Tibial nerve (tissue), 4 donors: ENCODE data around the gene OBSCN. TPM values are rescaled to one million over a fixed set of nuclear protein-coding genes. Genes with fewer than 3 reads are reported as not detected.

ENCODE experiments used
- DNase-seq, 2 donors: peaks; one replicate each; pipeline ENCODE4 v3.0.0-alpha.2; 2019; ENCODE audit warnings: low spot score in 2 of 2
- H3K27ac ChIP-seq, 4 donors: fragments of 200-600 bp; sonication (generic) in 3 of 4; one replicate each; pipeline ENCODE4 v1.5.1; 2017 to 2019; ENCODE audit warnings: mild to moderate bottlenecking in 1 of 4
- H3K27me3 ChIP-seq, 2 donors: fragments of 200-600 bp; sonication (generic) in 1 of 2; one replicate each; pipeline versions ENCODE4 v1.5.1 to v1.6.0; 2017 to 2019
- H3K36me3 ChIP-seq, 3 donors: fragments of 200-600 bp; sonication (generic); one replicate each; pipeline ENCODE4 v1.5.1; 2018 to 2019
- H3K4me1 ChIP-seq, 4 donors: fragments of 200-600 bp; sonication (generic) in 3 of 4; one replicate each; pipeline ENCODE4 v1.5.1; 2017 to 2019
- H3K4me3 ChIP-seq, 4 donors: fragments of 200-600 bp; sonication (generic) in 3 of 4; one replicate each; pipeline ENCODE4 v1.5.1; 2017 to 2019; ENCODE audit warnings: mild to moderate bottlenecking in 1 of 4, moderate library complexity in 1 of 4
- H3K9me3 ChIP-seq, 4 donors: fragments of 200-600 bp; sonication (generic) in 3 of 4; one replicate each; pipeline ENCODE4 v1.5.1; 2017 to 2019
- EP300 ChIP-seq, 2 donors: sonication (generic); formaldehyde crosslinking; IDR thresholded peaks; one replicate each; pipeline ENCODE4 v1.6.1; 2017; ENCODE audit warnings: antibody characterized with exemption in 2 of 2, mild to moderate bottlenecking in 1 of 2
- POLR2A ChIP-seq, 2 donors: fragments of 450-650 bp; IDR thresholded peaks; one replicate each; pipeline ENCODE4 v1.6.1; 2017; ENCODE audit warnings: antibody characterized with exemption in 2 of 2, mild to moderate bottlenecking in 2 of 2, moderate library complexity in 2 of 2
- WGBS, 2 donors: methylation state at CpG; one replicate each; pipeline ENCODE4 v1.1.5; 2018; 5-methylcytosine and 5-hydroxymethylcytosine counted together
- total RNA-seq, 4 donors: library from RNA; depleted of rRNA; stranded (reverse); fragments of >200 nt; gene quantifications; one replicate each; pipeline ENCODE4 v1.1.0, GENCODE V29; 2016
- TF ChIP-seq, protein P1 (sequence below), 5 experiments: fragments of 200-600 bp in 3 of 5; fragments of 450-650 bp in 2 of 5; sonication (generic) in 3 of 5; IDR thresholded peaks; one replicate each; pipeline ENCODE4 v1.5.1; 2016 to 2019; ENCODE audit warnings: antibody characterized with exemption in 5 of 5, mild to moderate bottlenecking in 3 of 5, moderate library complexity in 2 of 5

The OBSCN gene
- total RNA-seq, 4 donors from 2014 or later: 8.5 to 22.6 (median 19.0) TPM

DNA sequence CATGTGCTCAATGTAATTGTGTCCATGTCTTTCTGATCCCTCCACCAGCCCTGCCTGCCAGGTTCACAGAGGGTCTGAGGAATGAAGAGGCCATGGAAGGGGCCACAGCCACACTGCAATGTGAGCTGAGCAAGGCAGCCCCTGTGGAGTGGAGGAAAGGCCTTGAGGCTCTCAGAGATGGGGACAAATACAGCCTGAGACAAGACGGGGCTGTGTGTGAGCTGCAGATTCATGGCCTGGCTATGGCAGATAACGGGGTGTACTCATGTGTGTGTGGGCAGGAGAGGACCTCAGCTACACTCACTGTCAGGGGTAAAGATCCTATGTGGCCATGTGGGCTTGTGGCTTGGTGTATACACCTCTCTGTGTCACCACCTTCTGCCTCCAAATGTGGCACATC, 91.4 kb downstream of the OBSCN start:
- TF ChIP-seq, protein P1, sequence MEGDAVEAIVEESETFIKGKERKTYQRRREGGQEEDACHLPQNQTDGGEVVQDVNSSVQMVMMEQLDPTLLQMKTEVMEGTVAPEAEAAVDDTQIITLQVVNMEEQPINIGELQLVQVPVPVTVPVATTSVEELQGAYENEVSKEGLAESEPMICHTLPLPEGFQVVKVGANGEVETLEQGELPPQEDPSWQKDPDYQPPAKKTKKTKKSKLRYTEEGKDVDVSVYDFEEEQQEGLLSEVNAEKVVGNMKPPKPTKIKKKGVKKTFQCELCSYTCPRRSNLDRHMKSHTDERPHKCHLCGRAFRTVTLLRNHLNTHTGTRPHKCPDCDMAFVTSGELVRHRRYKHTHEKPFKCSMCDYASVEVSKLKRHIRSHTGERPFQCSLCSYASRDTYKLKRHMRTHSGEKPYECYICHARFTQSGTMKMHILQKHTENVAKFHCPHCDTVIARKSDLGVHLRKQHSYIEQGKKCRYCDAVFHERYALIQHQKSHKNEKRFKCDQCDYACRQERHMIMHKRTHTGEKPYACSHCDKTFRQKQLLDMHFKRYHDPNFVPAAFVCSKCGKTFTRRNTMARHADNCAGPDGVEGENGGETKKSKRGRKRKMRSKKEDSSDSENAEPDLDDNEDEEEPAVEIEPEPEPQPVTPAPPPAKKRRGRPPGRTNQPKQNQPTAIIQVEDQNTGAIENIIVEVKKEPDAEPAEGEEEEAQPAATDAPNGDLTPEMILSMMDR (IDR thresholded peaks at IDR 0.05): no peak
- TF ChIP-seq EP300 (IDR thresholded peaks at IDR 0.05) (no peak), POLR2A (IDR thresholded peaks at IDR 0.05) (no peak)
- 100% methylated on average over 2 of the region's 2 CpGs for WGBS, 2 donors
- no peak for DNase-seq
- peaks cover 0 to 49% (median 16%) of the 10 kb centered on the region in 4 donors for H3K9me3 ChIP-seq
- H3K4me1 ChIP-seq: no peaks in the 10 kb centered on the region
- H3K36me3 ChIP-seq: peaks cover 0 to 69% (median 0%) of the 10 kb centered on the region in 3 donors
- H3K27me3 ChIP-seq: no peaks in the 10 kb centered on the region
- no peak overlapping the region for H3K4me3 ChIP-seq
- H3K27ac ChIP-seq: no peak overlapping the region

DNA sequence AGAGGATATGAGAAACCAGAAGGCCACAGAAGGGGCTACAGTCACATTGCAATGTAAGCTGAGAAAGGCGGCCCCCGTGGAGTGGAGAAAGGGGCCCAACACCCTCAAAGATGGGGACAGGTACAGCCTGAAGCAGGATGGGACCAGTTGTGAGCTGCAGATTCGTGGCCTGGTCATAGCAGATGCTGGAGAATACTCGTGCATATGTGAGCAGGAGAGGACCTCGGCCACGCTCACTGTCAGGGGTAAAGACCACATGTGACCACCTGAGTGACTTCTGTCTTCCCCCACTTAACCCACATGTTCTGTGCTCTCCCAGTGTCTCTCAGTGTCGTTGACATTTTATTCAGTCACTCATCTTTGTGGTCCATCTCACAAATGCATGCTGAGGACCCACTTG, 92.1 kb downstream of the OBSCN start:
- H3K27ac ChIP-seq: no peak overlapping the region
- no peak overlapping the region for H3K4me3 ChIP-seq
- H3K36me3 ChIP-seq: peaks cover 0 to 63% (median 0%) of the 10 kb centered on the region in 3 donors
- peaks cover 0 to 53% (median 16%) of the 10 kb centered on the region in 4 donors for H3K9me3 ChIP-seq
- DNase-seq: no peak
- TF ChIP-seq EP300 (IDR thresholded peaks at IDR 0.05) (no peak), POLR2A (IDR thresholded peaks at IDR 0.05) (no peak)
- TF ChIP-seq, protein P1 (IDR thresholded peaks at IDR 0.05): no peak
- no peaks in the 10 kb centered on the region for H3K27me3 ChIP-seq
- no peaks in the 10 kb centered on the region for H3K4me1 ChIP-seq
- 87 to 90% methylated on average over 7 of the region's 7 CpGs for WGBS, 2 donors

DNA sequence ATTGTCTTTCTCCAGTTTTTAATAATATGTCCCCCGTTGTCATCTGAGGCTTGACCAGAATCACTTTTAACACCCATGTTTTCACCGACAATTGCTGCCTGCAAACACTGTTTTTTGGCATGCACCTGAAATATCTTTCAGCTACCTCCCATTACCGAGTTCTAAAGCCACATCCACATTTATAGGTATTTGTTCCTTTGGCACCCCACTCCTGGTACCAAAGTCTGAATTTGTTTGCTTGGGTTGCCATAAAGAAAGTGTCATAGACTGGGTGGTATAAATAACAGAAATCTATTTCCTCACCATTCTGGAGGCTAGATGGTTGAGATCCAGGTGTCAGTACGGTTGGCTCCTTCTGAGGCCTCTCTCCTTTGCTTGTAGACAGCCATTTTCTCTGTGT, 94.2 kb downstream of the OBSCN start:
- no peak for DNase-seq
- Histone ChIP-seq H3K9me3 (peaks cover 0 to 53% (median 16%) of the 10 kb centered on the region in 4 donors), H3K4me1 (no peaks in the 10 kb centered on the region), H3K36me3 (peaks cover 0 to 58% (median 0%) of the 10 kb centered on the region in 3 donors), H3K27me3 (no peaks in the 10 kb centered on the region), H3K27ac (no peak overlapping the region), H3K4me3 (no peak overlapping the region)
- whole genome bisulfite sequencing, 2 donors: 94 to 98% methylated on average over 4 of the region's 4 CpGs
- no peak for TF ChIP-seq EP300 (IDR thresholded peaks at IDR 0.05)
- TF ChIP-seq POLR2A (IDR thresholded peaks at IDR 0.05): no peak
- TF ChIP-seq, protein P1 (IDR thresholded peaks at IDR 0.05): no peak

DNA sequence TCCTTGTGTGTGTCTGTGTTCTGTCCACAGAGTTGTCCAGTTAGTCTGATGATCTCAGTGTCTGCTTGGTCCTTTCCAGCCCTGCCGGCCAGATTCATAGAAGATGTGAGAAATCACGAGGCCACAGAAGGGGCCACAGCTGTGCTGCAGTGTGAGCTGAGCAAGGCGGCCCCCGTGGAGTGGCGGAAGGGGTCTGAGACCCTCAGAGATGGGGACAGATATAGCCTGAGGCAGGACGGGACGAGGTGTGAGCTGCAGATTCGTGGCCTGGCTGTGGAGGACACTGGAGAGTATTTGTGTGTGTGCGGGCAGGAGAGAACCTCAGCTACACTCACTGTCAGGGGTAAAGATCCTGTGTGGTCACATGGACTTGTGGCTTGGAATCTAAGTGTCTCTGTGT, 95.8 kb downstream of the OBSCN start:
- Histone ChIP-seq H3K4me3 (no peak overlapping the region), H3K36me3 (peaks cover 0 to 53% (median 0%) of the 10 kb centered on the region in 3 donors), H3K4me1 (no peaks in the 10 kb centered on the region), H3K9me3 (peaks cover 0 to 47% (median 14%) of the 10 kb centered on the region in 4 donors), H3K27me3 (no peaks in the 10 kb centered on the region), H3K27ac (no peak overlapping the region)
- TF ChIP-seq POLR2A (IDR thresholded peaks at IDR 0.05) (no peak), EP300 (IDR thresholded peaks at IDR 0.05) (no peak)
- WGBS, 2 donors: 89 to 90% methylated on average over 9 of the region's 9 CpGs
- DNase-seq: no peak

DNA sequence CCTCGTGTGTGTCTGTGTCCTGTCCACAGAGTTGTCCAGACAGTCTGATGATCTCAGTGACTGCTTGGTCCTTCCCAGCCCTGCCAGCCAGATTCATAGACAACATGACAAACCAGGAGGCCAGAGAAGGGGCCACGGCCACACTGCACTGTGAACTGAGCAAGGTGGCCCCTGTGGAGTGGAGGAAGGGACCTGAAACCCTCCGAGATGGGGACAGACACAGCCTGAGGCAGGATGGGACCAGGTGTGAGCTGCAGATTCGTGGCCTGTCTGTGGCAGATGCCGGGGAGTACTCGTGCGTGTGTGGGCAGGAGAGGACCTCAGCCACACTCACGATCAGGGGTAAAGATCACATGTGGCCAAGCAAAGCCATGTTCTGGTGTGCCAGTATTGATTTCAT, 96.4 kb downstream of the OBSCN start:
- TF ChIP-seq POLR2A (IDR thresholded peaks at IDR 0.05) (no peak), EP300 (IDR thresholded peaks at IDR 0.05) (no peak)
- H3K36me3 ChIP-seq: peaks cover 0 to 48% (median 0%) of the 10 kb centered on the region in 3 donors
- 76 to 90% methylated on average over 7 to 8 of the region's 8 CpGs for WGBS, 2 donors
- H3K4me3 ChIP-seq: no peak overlapping the region
- H3K4me1 ChIP-seq: no peaks in the 10 kb centered on the region
- no peaks in the 10 kb centered on the region for H3K27me3 ChIP-seq
- peaks cover 0 to 47% (median 14%) of the 10 kb centered on the region in 4 donors for H3K9me3 ChIP-seq
- DNase-seq: no peak
- H3K27ac ChIP-seq: no peak overlapping the region

DNA sequence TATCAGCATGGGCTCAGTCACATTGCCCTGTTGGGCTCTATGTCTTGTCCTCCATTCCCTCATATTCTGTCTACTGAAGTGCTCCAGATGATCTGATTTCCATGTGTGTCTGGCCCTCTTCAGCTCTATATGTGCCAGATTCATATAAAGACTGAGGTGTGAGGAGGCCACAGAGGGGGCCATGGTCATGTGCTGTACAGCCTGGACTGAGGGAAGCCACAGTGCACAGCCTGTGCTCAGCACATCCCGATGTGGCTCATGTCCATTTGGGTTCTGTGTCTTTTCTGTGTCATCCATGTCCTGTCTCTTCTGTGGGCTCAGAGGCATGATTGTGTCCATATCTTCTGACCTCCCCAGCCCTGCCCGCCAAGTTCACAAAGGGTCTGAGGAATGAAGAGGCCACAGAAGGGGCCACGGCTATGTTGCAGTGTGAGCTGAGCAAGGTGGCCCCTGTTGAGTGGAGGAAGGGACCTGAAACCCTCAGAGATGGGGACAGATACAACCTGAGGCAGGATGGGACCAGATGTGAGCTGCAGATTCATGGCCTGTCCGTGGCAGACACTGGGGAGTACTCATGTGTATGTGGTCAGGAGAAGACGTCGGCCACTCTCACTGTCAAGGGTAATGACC, 97.0 kb downstream of the OBSCN start:
- 90 to 92% methylated on average over 6 of the region's 6 CpGs for WGBS, 2 donors
- H3K36me3 ChIP-seq: peaks cover 0 to 41% (median 0%) of the 10 kb centered on the region in 3 donors
- H3K9me3 ChIP-seq: peaks cover 0 to 47% (median 14%) of the 10 kb centered on the region in 4 donors
- no peak overlapping the region for H3K27ac ChIP-seq
- no peak for DNase-seq
- TF ChIP-seq, protein P1 (IDR thresholded peaks at IDR 0.05): no peak
- TF ChIP-seq POLR2A (IDR thresholded peaks at IDR 0.05) (no peak), EP300 (IDR thresholded peaks at IDR 0.05) (no peak)
- H3K4me1 ChIP-seq: no peaks in the 10 kb centered on the region
- no peaks in the 10 kb centered on the region for H3K27me3 ChIP-seq
- no peak overlapping the region for H3K4me3 ChIP-seq
